Subcutaneous adipose tissue (tissue), 4 donors: ENCODE results near the gene ZDHHC6. TPM values are rescaled to one million over a fixed set of nuclear protein-coding genes. Genes with fewer than 3 reads are reported as not detected.

Experiments
- total RNA-seq, 4 donors: library from RNA; depleted of rRNA; stranded (reverse); fragments of >200 nt; gene quantifications; one replicate each; pipeline ENCODE4 v1.1.0, GENCODE V29; 2016
- TF ChIP-seq, protein P1 (sequence below): fragments of 450-650 bp; IDR thresholded peaks from one replicate; pipeline ENCODE4 v1.5.1; 2016; ENCODE audit warnings: low read depth, mild to moderate bottlenecking, control low read depth, antibody characterized with exemption, moderate library complexity

ZDHHC6 gene
- total RNA-seq, 4 donors from 2014 or later: 26.6 to 34.7 (median 30.2) TPM

DNA sequence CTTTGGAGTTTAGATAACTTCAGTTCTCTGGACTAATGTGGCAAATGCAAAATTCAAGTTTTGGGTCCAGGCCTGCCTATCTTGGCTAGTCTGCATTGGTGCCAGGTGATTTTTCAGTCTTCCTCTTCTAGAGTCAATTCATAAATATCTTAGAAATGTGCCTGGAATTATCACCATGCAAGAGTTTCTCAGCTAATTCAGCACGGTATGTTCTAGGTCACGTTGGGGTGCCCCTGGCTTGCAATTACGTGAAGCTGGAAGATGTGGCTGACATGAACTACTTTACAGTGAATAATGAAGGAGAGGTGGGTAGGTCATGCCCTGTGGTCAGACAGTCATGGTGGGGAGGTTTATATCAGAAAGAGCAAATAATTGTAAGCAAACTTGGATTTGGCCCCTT lies 25.0 kb downstream of the ZDHHC6 start:
- TF ChIP-seq, protein P1, sequence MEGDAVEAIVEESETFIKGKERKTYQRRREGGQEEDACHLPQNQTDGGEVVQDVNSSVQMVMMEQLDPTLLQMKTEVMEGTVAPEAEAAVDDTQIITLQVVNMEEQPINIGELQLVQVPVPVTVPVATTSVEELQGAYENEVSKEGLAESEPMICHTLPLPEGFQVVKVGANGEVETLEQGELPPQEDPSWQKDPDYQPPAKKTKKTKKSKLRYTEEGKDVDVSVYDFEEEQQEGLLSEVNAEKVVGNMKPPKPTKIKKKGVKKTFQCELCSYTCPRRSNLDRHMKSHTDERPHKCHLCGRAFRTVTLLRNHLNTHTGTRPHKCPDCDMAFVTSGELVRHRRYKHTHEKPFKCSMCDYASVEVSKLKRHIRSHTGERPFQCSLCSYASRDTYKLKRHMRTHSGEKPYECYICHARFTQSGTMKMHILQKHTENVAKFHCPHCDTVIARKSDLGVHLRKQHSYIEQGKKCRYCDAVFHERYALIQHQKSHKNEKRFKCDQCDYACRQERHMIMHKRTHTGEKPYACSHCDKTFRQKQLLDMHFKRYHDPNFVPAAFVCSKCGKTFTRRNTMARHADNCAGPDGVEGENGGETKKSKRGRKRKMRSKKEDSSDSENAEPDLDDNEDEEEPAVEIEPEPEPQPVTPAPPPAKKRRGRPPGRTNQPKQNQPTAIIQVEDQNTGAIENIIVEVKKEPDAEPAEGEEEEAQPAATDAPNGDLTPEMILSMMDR: no peak

DNA sequence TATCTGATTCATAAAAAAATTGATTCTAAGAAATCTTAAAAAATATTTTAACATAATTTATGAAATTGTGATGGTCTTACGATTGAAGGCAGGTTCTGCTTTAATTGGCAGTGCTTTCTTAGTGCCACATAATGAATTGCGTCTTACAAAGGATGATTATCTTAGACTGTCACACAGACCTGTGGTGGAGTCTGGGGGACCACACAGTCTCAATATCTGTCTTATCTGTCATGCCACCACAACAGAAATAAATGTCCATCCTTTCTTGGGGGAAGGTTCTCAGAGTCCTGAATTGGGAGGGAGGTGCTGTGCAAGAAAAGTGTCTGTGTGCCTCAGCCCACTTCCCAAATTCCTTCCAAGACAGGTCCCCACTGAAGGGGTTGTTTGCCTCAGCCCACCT lies 34.0 kb downstream of the ZDHHC6 start:
- TF ChIP-seq, protein P1: no peak

DNA sequence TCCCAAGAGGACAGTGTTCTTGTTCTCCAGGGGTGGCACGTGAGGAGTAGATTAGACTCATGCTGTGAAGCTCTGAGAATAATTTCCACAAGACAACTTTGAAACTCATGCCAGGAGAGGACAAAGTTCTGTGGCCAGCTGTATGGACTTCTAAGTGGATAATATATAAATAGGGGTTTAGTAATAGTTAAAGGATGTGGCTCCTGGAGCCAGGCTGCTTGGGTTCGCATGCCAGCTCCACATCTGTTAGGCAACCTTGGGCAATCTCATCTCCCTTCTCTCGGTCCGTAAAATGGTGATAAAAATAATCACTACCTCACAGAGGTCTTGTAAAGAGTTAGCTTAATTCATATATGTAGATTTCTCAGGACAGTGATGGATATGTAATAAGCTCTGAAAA lies 37.0 kb downstream of the ZDHHC6 start:
- TF ChIP-seq, protein P1: no peak

DNA sequence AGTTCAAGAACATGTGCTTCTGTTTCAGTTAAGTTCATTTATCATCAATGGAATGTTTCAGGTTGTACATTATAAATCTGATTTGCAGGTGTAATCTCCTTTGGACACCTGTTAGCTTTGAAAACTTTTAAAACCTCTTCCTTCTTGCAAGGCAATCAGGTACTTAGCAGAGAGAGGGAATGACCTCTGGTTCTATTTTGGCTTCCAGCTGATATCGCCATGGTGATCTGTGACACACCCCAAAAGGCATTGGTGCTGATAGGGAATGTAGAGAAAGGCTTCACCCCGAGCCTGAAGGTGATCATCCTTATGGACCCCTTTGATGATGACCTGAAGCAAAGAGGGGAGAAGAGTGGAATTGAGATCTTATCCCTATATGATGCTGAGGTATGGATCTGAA lies 37.4 kb downstream of the ZDHHC6 start:
- TF ChIP-seq, protein P1: no peak

DNA sequence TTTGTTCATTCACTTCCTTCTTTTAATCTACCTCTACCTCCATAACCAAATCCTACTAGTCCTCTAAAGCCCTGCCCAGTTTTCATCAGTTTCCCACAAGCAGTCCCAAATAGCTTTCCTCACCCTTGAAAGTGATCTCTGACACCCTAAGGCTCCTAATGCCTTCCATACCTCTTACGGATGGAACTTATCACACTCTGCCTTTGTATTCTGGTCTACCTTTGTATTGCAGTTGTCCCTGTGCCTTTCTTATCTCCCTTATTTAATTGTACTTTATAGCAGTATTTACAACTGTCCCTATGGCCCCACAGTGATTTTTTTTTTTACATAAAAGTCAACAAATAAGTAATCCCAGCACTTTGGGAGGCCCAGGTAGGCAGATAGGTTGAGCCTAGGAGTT lies 39.0 kb downstream of the ZDHHC6 start:
- TF ChIP-seq, protein P1: no peak

DNA sequence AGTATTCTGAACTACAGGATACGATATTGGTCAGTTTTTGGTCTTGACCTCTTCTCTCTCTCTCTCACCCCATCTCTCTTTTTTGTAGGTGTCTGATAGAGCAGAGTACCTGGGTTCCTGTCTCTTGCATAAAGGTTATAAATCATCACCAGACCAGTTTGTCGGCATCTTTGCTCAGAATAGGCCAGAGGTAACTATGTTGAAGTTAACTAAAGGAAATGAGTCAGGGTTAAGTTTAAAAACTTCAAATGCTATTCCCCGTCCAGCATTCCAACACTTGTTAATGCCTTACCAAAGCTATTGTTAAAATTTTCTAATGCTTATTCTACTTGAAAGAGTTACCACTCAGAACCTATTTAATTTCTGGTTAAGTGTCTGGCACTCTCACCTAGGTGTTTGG lies 42.1 kb downstream of the ZDHHC6 start:
- TF ChIP-seq, protein P1: no peak

DNA sequence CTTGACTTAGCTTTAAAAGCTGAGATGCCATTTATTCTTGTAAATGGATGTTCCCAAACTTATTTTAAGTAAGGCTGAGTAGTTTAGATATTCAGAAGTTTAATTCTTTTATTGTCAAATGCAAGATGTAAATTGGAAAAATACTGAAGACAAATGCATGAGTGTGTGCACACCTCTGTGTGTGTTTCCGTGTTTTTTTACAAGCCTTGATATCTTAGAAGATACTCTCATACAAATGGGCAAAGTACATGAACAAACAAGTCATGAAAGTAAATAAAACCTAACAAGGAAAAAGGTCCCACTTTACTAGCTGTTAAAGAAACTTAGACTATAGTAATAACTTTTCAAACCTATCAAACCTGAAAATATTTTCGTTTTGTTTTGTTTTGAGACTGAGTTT lies 43.8 kb downstream of the ZDHHC6 start:
- TF ChIP-seq, protein P1: no peak

DNA sequence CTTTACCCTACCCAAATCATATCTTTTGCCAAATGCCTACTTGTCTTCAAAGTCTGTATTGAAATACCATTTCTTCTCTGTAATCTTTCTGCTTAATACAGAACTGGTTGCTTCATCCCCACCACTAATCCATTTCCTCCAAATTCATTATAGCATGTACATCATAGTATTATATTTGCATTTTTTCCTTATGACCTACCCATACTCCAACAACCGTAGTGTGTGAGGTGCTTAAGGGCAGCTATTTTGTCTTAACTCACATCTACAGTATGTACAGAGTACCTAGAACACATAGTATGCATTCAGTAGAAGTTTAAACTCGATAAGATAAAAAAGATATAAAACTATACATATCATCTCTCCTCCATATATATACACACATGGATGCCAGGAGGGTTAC lies 49.1 kb downstream of the ZDHHC6 start:
- TF ChIP-seq, protein P1: no peak
